ENCODE results near the gene GPBAR1. TPM values are rescaled to one million over a fixed set of nuclear protein-coding genes. Genes with fewer than 3 reads are reported as not detected.

The GPBAR1 gene
- total RNA-seq, 4 donors from 2014 or later, result 0.63 to 2.1 (median 1.4) TPM

GRCh38 chr2:218296200-218296599, 35.4 kb downstream of the GPBAR1 start:
- peak overlapping the region; percentile 90 to 98 (median 97) for H3K27ac ChIP-seq
- intact Hi-C loops (cut with DNase I), result no loop called here
- no peaks in the 10 kb centered on the region for H3K9me3 ChIP-seq
- H3K27me3 ChIP-seq, result no peaks in the 10 kb centered on the region
- no peak overlapping the region for H3K4me3 ChIP-seq (replicated peaks in 1 of 3)
- 49 to 68% methylated on average over 1 of the region's 1 CpG for WGBS, 2 donors
- H3K4me1 ChIP-seq, result peaks cover 60 to 70% of the 10 kb centered on the region in 2 donors
- H3K36me3 ChIP-seq, result no peaks in the 10 kb centered on the region
- TF ChIP-seq POLR2A (IDR thresholded peaks at IDR 0.05), result peak in 1 of 2 donors; percentile 37
- no peak for TF ChIP-seq CTCF (IDR thresholded peaks at IDR 0.05)
- peak; percentile 73 to 75 for DNase-seq

DNA sequence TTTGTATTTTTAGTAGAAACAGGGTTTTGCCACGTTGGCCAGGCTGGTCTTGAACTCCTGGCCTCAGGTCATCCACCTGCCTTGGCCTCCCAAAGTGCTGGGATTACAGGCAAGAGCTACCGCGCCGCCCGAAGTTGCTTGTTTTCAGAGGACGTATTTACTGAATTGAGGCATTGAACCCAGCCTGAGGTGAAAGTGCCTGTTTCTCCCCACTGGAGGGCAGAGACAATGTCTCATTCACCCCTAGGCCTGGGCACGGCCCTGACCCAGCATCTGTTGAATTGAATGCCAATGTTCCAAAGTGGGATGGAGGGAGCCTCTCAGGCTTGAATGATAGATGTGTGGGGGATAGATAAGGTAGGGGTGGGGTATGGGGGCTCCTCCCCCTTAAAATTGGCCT, 36.0 kb downstream of the GPBAR1 start:
- intact Hi-C loops (cut with DNase I), result no loop called here
- peak overlapping the region; percentile 90 to 98 (median 97) for H3K27ac ChIP-seq
- no peak for TF ChIP-seq CTCF (IDR thresholded peaks at IDR 0.05)
- no peak for TF ChIP-seq POLR2A (IDR thresholded peaks at IDR 0.05)

DNA sequence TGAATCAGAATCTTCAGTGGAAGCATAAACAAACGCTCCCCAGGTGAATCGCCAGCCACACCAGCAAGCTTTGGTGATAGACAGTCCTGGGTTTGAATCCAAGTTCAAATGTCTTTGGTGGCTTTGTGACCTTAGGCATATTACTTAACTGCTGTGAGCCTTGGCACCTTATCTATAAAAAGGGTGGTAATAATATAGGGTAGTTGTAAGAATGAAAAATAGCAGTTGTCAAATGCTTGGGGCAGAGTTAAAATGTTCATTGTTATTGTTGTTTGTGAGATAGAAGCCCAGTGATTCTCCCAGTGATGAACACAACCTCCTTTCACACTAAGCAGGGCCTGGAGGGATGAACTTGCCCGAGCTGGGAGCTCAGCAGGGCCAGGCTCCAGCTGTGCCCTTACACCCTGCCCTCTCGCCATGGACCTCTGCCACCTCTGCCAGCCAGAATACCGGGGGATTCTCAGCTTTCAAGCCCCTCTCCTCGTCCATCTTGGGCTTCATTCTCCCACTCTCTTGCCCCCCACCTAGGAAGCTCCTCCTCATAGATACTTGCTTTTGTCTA, 37.6 kb downstream of the GPBAR1 start:
- H3K27ac ChIP-seq, result peak overlapping the region; percentile 90 to 98 (median 97)
- no peaks in the 10 kb centered on the region for H3K9me3 ChIP-seq
- no peaks in the 10 kb centered on the region for H3K36me3 ChIP-seq
- intact Hi-C loops (cut with DNase I), result no loop called here
- H3K4me1 ChIP-seq, result peaks cover 48 to 61% of the 10 kb centered on the region in 2 donors
- H3K27me3 ChIP-seq, result no peaks in the 10 kb centered on the region
- no peak for DNase-seq
- WGBS, 2 donors, result 60 to 64% methylated on average over 6 of the region's 6 CpGs
- no peak for TF ChIP-seq CTCF (IDR thresholded peaks at IDR 0.05)
- no peak for TF ChIP-seq POLR2A (IDR thresholded peaks at IDR 0.05)
- H3K4me3 ChIP-seq (replicated peaks in 1 of 3), result no peak overlapping the region

More for the DNA sequence above, 36.0 kb downstream of the GPBAR1 start:
- no peak overlapping the region for H3K4me3 ChIP-seq (replicated peaks in 1 of 3)
- DNase-seq, result no peak
- peaks cover 56 to 71% of the 10 kb centered on the region in 2 donors for H3K4me1 ChIP-seq
- H3K36me3 ChIP-seq, result no peaks in the 10 kb centered on the region
- no peaks in the 10 kb centered on the region for H3K9me3 ChIP-seq
- WGBS, 2 donors, result 82 to 92% methylated on average over 3 to 7 of the region's 7 CpGs
- no peaks in the 10 kb centered on the region for H3K27me3 ChIP-seq

GRCh38 chr2:218300141-218300540, 39.3 kb downstream of the GPBAR1 start:
- TF ChIP-seq CTCF (IDR thresholded peaks at IDR 0.05) (no peak), POLR2A (IDR thresholded peaks at IDR 0.05) (no peak)
- no peaks in the 10 kb centered on the region for H3K36me3 ChIP-seq
- no peaks in the 10 kb centered on the region for H3K9me3 ChIP-seq
- peaks cover 36 to 45% of the 10 kb centered on the region in 2 donors for H3K4me1 ChIP-seq
- intact Hi-C loops (cut with DNase I), result loop anchor here (5.0 kb wide), 1 partner anchor 92 kb away; no protein-coding TSS in a partner anchor
- no peak overlapping the region for H3K27ac ChIP-seq
- WGBS, 2 donors, result 83 to 93% methylated on average over 4 of the region's 4 CpGs
- no peaks in the 10 kb centered on the region for H3K27me3 ChIP-seq
- no peak overlapping the region for H3K4me3 ChIP-seq (replicated peaks in 1 of 3)
- DNase-seq, result no peak

- intact Hi-C loops (cut with DNase I), result loop anchor here (5.0 kb wide), 1 partner anchor 91 kb away; no protein-coding TSS in a partner anchor
- H3K4me1 ChIP-seq, result peaks cover 24 to 33% of the 10 kb centered on the region in 2 donors
- peak overlapping the region; percentile 39 to 59 (median 47) for H3K27ac ChIP-seq
- TF ChIP-seq CTCF (IDR thresholded peaks at IDR 0.05), result peak; percentile 92 to 99 (median 96)
- TF ChIP-seq POLR2A (IDR thresholded peaks at IDR 0.05), result no peak
- no peaks in the 10 kb centered on the region for H3K9me3 ChIP-seq
- H3K27me3 ChIP-seq, result no peaks in the 10 kb centered on the region
- peak; percentile 90 to 93 for DNase-seq
- WGBS, 2 donors, result 8 to 9% methylated on average over 9 of the region's 9 CpGs
- H3K36me3 ChIP-seq, result no peaks in the 10 kb centered on the region
- H3K4me3 ChIP-seq (replicated peaks in 1 of 3), result no peak overlapping the region
Observed at GRCh38 chr2:218301176-218301819, 40.5 kb downstream of the GPBAR1 start.

All from thyroid gland (tissue), 4 donors.